Right kidney (tissue), 1 donor: ENCODE data around the gene DNTT.

Source experiments
- DNase-seq: peaks from one replicate; pipeline ENCODE4 v3.0.0-alpha.2; 2016

The DNTT gene

DNA sequence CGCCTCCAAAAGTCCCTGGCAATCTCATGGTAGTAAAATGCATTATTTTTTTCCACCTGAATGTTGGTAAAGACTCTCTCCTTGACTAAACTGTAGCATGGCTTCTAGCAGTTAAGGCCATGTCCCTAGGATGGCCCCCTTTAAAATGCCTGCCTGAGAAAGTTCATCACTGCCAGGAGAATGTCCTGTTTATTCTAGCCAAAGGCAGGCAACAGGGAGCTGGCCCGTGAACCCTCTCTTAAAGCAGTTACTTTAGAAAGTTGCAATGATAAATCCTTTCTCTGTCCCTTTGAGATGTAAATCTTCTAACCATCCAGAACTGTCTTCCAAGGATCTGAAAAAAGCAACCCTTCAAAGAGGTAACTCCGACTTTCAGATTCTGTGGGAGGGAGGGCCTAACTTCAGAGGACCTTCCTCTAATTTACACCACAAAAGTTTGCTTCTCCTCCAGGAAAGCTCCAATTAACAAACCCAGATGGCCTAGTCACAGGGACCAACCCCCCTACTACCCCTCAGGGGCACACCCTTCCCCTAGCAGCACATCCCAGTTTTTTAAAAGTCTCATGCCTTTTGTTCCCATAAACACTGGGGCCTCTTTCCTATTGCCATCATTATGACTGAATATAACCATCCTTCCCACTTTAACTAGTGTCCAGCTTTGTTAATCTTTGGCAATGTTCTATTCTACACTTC lies 5.5 kb downstream of the DNTT start:
- DNase-seq: peak; percentile 19

GRCh38 chr10:96310321-96310669 lies 6.1 kb downstream of the DNTT start:
- DNase-seq: peak; percentile 14

DNA sequence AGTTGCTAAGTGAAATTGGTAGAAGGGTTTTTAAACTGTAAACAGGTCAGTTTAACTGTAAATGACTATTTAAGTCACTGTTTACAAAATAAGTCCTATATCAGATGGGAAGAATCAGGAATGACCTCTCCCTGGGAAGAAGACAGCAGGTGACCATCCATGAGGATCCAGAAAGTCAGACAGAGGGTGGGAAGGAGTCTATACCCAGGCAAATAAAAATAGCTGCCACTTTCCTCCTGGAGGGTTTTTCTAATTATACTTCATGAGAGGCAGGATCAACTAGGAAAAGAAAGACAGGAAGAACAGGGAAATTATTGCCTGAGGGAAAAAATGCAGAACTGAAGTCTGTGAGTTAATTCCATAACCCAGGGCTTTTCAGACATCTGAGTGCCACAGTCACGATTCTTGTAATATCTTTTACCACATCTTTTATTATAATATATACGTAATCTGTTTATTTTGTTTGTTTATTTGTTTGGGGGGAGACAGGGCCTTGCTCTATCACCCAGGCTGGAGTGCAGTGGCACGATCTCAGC lies 7.0 kb downstream of the DNTT start:
- DNase-seq: no peak

GRCh38 chr10:96313344-96313743 lies 9.1 kb downstream of the DNTT start:
- no peak for DNase-seq

DNA sequence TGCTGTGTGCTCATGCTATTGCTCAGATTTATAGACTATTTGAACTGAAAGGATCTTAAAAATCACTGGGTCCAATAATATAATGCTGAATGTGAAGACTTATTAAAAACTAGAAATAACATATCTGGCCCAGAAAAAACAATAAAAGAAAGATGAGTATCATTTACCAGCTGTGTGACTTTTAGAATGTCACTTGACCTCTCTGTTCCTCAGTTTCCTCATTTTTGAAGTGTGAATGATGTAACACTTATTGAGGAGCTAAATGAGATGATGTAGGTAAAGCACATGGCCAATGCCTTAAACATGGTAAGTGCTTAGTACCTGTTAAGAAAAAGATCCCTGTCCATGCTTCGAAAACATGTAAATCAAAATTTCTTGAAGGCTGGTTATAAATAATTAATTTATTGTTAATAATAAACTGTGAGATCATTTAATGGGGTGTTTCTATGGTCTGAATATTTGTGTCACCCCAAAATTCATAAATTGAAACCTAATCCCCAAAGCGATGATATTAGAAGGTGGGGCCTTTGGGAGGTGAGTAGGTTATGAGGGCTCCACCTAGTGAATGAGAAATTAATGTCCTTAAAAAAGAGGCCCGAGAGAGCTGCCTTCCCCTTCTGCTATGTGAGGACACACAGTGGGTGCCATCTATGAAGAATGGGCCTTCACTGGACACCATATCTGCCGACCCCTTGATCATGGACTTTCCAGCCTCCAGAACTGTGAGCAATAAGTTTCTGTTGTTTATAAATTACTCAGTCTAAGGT lies 13.0 kb downstream of the DNTT start:
- no peak for DNase-seq

DNA sequence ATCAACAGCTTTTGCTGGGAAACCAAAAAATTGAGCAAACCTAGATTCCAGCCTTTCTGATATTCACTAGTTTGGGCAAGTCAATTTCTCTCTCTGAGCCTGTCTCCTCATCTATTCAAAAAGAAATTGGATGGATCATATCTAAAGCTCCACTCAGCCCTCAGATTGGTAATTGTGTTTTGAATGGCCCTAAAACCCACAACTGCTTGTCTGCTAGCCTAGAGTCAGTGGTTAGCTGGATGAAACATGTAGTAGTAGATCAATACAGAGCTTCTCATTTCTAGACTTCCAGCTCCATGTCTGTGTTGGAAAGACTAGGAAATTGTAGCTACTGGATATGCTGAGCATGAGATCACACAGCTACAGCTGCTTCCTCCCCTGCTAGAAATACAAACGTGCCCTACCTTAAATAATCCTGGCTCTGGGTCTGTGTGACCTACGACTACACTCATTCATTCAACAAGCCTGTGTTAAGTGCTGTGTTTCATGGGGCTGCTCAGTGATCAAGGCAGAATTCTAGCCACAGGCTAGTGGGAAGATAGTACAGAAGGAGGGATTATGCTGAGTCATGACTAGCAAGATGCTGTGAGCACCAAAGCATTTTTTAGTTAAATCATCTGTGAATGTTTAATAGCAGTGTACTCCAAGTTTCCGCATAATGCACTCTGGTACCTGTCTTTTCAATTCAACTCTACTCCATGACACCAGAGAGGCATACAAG lies 15.7 kb downstream of the DNTT start:
- DNase-seq: no peak

- DNase-seq: no peak
Observed at GRCh38 chr10:96321822-96322221, 17.6 kb downstream of the DNTT start.

- no peak for DNase-seq
Observed at GRCh38 chr10:96322275-96322674, 18.0 kb downstream of the DNTT start.

DNA sequence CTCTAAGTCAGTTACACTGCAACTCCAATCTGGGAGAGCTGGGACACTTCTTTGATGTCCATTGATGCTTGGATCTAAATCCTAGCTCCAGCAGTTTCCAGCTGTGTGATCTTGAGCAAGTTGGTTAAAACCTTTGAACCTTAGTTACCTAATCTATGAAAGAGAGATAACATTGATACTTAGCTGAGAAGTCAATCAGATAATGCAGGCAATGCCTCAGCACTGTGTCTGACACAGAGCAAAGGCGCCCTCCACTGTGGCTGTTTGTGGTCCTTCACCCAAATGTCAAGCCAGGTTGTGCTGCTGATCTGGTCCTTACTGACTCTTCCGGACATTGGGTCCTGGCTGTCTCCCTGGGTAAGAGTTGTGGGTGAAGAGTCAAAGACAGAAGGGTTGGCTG lies 20.2 kb downstream of the DNTT start:
- no peak for DNase-seq

GRCh38 chr10:96325719-96326373 lies 21.6 kb downstream of the DNTT start:
- no peak for DNase-seq

GRCh38 chr10:96327462-96327861 lies 23.2 kb downstream of the DNTT start:
- no peak for DNase-seq

DNA sequence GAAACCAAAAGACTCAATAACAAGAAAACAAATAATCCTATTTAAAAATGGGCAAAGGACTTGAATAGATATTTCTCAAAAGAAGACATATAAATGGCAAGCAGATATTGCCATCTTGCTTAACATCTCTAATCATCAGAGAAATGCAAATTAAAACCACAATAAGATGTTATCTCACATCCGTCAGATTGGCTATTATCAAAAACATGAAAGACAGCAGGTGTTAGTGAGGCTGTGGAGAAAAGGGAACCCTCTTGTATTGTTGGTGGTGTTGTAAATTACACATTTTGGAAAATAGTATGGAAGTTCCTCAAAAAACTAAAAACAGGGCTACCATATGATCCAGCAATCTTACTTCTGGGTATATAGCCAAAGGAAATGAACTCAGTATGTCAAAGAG lies 28.9 kb downstream of the DNTT start:
- no peak for DNase-seq

DNA sequence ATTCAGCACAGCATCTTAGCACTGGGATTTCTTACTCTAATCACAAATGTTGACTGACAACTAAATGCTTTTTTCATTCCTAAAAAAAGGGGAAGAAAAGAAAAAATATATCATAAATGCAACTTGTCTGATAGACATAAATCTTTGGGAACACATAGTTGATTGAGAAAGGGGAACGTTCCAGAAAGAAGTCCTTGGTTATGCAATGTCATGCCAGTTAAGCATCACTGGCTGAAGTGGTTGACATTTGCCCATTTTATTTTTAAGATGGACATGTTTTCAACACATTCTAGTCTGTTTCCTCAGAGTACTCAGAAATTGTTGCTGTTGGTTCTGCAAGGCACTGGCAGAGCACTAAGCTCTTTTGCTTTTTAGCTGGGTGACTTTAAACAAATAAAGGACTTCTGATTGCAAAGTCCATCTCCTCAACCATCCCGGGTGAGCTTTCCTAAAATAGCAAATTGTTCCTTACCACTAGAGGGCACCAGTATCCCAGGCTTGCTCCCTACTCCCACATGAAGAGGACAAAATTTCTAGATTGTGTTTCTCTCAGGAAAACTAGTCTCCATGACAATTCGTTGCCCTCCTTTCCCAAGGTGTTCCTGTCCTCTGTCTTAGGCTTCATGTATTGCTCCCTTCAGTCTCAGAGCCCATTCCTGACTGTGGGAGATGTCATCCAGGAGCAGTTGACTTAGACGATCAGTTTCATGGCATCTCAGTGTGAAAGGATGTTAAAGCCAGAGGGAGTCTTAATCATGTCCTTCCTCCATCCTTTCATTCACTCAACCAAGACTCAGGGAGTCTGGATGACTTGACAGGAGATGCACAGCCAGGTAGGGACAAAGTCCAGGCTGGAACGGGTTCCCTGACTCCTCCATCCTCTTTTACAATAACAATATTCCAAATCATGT lies 30.6 kb downstream of the DNTT start:
- DNase-seq: no peak

DNA sequence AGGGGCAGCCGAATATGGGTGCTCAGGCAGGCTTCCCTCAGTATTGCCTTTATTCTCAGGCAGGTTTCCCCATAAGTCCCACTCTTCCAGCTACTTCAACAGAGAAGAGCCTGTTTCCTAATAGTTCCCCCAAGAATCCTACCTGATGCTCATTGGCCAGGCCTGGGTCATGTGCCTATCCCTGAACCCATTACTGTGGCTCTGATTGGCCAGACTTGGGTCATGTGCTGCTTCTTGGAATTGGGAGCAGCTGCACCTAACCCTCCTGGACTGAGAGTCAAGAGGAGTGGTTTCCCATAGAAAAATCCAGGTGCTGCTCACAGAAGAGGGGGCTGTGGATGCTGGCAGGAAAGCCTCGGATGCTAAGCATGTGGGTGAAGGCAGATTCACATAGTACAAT lies 32.9 kb downstream of the DNTT start:
- DNase-seq: no peak

- no peak for DNase-seq
Observed at GRCh38 chr10:96338279-96338925, 34.2 kb downstream of the DNTT start.

GRCh38 chr10:96339383-96339782 lies 35.1 kb downstream of the DNTT start:
- no peak for DNase-seq

GRCh38 chr10:96339956-96340904 lies 36.0 kb downstream of the DNTT start:
- no peak for DNase-seq

- DNase-seq: no peak
Observed at GRCh38 chr10:96341219-96342182, 37.3 kb downstream of the DNTT start.

DNA sequence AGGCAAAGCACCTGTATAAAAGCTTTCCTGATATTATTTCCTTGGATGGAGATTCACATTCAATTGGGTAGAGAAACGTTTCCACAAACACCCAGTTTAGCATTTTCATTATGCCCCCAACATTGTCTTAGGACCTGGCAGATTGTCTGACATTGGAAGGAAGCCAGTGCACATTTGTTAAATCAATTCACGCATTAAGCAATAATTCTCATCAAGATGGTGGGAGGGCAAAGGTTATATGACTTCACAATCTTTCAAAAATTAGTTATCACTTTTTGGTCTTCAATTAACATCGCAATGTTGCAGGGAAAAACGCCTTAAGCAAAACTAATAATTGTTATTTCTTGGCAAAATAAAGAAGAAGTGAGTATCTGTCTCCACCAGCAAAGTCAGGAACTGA lies 38.2 kb downstream of the DNTT start:
- DNase-seq: no peak
